ENCODE data around the gene KCNJ5.

The KCNJ5 gene

GRCh38 chr11:128894286-128894681, 3.1 kb downstream of the KCNJ5 start:
- no peaks in the 10 kb centered on the region for H3K36me3 Mint-ChIP-seq (ENCODE audit: low read depth)
- no peaks in the 10 kb centered on the region for H3K9me3 Mint-ChIP-seq
- peaks cover 68% of the 10 kb centered on the region for H3K27me3 Mint-ChIP-seq (ENCODE audit: low read depth)
- no peaks in the 10 kb centered on the region for H3K4me1 Mint-ChIP-seq
- H3K27ac Mint-ChIP-seq: no peak overlapping the region
- TF ChIP-seq, protein P1, sequence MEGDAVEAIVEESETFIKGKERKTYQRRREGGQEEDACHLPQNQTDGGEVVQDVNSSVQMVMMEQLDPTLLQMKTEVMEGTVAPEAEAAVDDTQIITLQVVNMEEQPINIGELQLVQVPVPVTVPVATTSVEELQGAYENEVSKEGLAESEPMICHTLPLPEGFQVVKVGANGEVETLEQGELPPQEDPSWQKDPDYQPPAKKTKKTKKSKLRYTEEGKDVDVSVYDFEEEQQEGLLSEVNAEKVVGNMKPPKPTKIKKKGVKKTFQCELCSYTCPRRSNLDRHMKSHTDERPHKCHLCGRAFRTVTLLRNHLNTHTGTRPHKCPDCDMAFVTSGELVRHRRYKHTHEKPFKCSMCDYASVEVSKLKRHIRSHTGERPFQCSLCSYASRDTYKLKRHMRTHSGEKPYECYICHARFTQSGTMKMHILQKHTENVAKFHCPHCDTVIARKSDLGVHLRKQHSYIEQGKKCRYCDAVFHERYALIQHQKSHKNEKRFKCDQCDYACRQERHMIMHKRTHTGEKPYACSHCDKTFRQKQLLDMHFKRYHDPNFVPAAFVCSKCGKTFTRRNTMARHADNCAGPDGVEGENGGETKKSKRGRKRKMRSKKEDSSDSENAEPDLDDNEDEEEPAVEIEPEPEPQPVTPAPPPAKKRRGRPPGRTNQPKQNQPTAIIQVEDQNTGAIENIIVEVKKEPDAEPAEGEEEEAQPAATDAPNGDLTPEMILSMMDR (IDR thresholded peaks at IDR 0.05; ENCODE audit: unreplicated experiment in 3 of 3): no peak
- H3K4me3 Mint-ChIP-seq: no peak overlapping the region

DNA sequence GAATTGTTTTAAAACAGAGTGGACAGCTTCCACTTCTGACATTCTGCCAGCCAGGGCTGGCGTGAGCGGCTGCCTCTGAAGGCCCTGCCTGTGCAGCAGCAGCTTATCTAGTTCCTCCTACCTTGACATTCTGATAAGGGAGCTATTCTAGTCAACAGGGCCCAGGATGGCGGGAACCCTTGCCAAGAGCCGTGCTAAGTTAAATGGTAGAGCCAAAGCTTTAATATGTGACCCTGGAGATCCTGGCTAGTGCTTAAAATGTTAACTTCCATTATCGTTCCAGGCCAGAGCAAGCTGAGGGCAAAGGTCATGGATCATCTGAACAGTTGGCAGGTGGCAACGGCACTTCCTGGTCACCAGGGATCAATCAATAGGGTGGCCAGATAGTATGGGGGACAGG, 3.5 kb downstream of the KCNJ5 start:
- H3K27me3 Mint-ChIP-seq (ENCODE audit: low read depth): peaks cover 67% of the 10 kb centered on the region
- no peaks in the 10 kb centered on the region for H3K36me3 Mint-ChIP-seq (ENCODE audit: low read depth)
- TF ChIP-seq, protein P1 (IDR thresholded peaks at IDR 0.05; ENCODE audit: unreplicated experiment in 3 of 3): no peak
- no peak overlapping the region for H3K27ac Mint-ChIP-seq
- H3K9me3 Mint-ChIP-seq: no peaks in the 10 kb centered on the region
- H3K4me3 Mint-ChIP-seq: no peak overlapping the region
- no peaks in the 10 kb centered on the region for H3K4me1 Mint-ChIP-seq

DNA sequence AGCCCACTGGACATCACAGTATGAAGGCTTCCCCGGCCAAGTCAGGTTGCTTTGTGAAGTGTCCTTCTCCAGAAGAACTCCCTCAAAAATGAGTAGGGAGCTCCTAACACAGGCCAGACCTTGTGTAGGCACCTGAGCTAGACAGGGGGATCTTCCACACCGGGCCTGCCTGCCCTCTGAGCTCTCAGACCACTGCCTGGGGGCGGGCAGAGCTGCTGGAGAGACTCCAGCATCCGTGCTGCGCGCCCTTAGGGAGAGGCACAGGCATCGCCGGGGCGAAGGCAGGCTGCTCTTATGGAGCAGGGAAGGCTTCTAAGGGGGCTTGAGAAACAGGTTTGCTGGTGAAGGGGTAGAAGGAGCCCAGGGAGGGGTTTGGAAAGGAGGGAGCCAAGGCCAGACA, 4.4 kb downstream of the KCNJ5 start:
- peaks cover 69% of the 10 kb centered on the region for H3K27me3 Mint-ChIP-seq (ENCODE audit: low read depth)
- TF ChIP-seq, protein P1 (IDR thresholded peaks at IDR 0.05; ENCODE audit: unreplicated experiment in 3 of 3): no peak
- H3K36me3 Mint-ChIP-seq (ENCODE audit: low read depth): no peaks in the 10 kb centered on the region
- H3K27ac Mint-ChIP-seq: no peak overlapping the region
- no peaks in the 10 kb centered on the region for H3K4me1 Mint-ChIP-seq
- H3K4me3 Mint-ChIP-seq: no peak overlapping the region
- H3K9me3 Mint-ChIP-seq: no peaks in the 10 kb centered on the region

DNA sequence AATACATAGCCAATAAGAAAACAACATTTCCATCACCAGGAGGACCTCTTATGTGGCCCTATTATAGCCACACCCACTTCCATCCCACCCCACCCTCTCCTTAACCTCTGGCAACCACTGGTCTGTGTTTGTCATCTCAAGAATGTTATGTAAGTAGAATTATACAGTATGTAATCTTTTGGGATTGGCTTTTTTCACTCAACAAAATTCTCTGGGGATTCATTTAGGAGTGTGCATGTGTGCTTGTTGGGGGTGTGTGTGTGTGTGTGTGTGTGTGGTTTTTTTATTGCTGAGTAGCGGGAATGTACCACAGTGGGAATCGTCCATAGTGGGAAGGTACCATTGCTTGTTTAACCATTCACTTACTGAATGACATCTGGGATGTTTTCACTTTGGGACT, 5.2 kb downstream of the KCNJ5 start:
- H3K4me3 Mint-ChIP-seq: no peak overlapping the region
- H3K27ac Mint-ChIP-seq: no peak overlapping the region
- no peaks in the 10 kb centered on the region for H3K9me3 Mint-ChIP-seq
- peaks cover 69% of the 10 kb centered on the region for H3K27me3 Mint-ChIP-seq (ENCODE audit: low read depth)
- H3K36me3 Mint-ChIP-seq (ENCODE audit: low read depth): no peaks in the 10 kb centered on the region
- TF ChIP-seq, protein P1 (IDR thresholded peaks at IDR 0.05; ENCODE audit: unreplicated experiment in 3 of 3): no peak
- no peaks in the 10 kb centered on the region for H3K4me1 Mint-ChIP-seq

DNA sequence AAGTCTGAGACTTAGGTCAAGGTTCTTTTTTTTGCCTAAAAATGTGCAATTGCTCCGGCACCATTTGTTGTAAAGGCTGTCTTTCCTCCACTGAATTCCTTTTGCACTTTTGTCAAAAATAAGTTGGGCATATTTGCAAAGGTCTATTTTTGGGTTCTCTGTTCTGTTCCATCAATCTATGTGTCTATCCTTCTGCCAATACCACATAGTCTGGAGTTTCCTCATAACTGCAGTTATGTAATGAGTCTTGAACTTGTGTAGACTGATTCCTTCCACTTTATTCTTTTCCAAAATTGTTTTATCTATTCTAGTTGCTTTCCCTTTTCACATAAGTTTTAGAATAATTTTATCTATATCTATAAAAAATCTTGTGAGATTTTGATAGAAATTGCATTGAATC, 6.7 kb downstream of the KCNJ5 start:
- Mint-ChIP-seq H3K27ac (no peak overlapping the region), H3K9me3 (no peaks in the 10 kb centered on the region), H3K27me3 (ENCODE audit: low read depth) (peaks cover 71% of the 10 kb centered on the region), H3K36me3 (ENCODE audit: low read depth) (no peaks in the 10 kb centered on the region), H3K4me1 (peaks cover 8% of the 10 kb centered on the region), H3K4me3 (no peak overlapping the region)
- TF ChIP-seq, protein P1 (IDR thresholded peaks at IDR 0.05; ENCODE audit: unreplicated experiment in 3 of 3): no peak

DNA sequence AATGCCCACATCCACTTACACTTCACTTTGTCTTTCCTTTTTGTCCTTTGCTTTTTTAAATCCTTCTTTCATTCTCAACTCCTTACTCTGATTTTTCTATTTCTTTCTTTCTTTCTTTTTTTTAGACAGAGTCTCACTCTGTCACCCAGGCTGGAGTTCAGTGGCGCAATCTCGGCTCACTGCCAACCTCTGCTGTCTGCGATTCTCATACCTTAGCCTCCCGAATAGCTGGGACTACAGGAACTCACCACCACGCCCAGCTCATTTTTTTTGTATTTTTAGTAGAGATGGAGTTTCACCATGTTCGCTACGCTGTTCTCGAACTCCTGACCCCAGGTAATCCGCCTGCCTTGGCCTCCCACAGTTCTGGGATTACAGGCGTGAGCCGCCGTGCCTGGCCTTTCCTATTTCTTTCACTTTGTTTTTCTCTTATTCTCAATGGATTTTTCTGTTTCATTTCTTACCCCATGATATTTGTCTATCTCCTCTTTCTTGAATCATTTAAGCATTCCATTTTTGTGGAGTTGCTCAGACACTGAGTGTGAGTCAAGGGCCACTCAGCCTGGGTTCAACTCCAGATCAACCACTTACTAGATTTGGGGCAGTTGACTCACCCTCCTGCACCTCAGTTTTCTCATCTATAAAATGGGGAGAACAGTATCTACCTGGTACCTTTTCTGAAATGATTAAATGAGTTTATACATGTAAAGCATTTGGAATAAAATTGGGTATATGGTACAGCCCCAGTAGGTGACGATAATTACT, 7.6 kb downstream of the KCNJ5 start:
- H3K27ac Mint-ChIP-seq: no peak overlapping the region
- H3K9me3 Mint-ChIP-seq: no peaks in the 10 kb centered on the region
- H3K27me3 Mint-ChIP-seq (ENCODE audit: low read depth): peaks cover 75% of the 10 kb centered on the region

More for the DNA sequence above, 7.6 kb downstream of the KCNJ5 start:
- TF ChIP-seq, protein P1 (IDR thresholded peaks at IDR 0.05; ENCODE audit: unreplicated experiment in 3 of 3): no peak
- no peaks in the 10 kb centered on the region for H3K36me3 Mint-ChIP-seq (ENCODE audit: low read depth)
- no peak overlapping the region for H3K4me3 Mint-ChIP-seq
- H3K4me1 Mint-ChIP-seq: peaks cover 14% of the 10 kb centered on the region
